H1 (cell line): Measurements from ENCODE around the gene AP4M1.

Experiments
- CTCF ChIP-seq, 3 experiments: IDR thresholded peaks; 1 replicate in 2 of 3; 2 replicates in 1 of 3; pipeline versions ENCODE4 v1.5.1 to v1.6.1; 2011; ENCODE audit warnings: low read length in 3 of 3, mild to moderate bottlenecking in 3 of 3, inconsistent platforms in 2 of 3, low read depth in 1 of 3, moderate library complexity in 1 of 3; ENCODE audit not compliant: insufficient read depth in 1 of 3; ENCODE audit errors: control extremely low read depth in 1 of 3
- E2F6 ChIP-seq: IDR thresholded peaks from 2 replicates; pipeline ENCODE4 v1.6.1; 2012; ENCODE audit warnings: inconsistent platforms
- GTF2F1 ChIP-seq: IDR thresholded peaks from 2 replicates; pipeline ENCODE4 v1.6.1; 2012; ENCODE audit warnings: low read depth, low read length, improper control_type of control experiment, borderline replicate concordance
- HDAC2 ChIP-seq, 2 experiments: fragments of 300-600 bp in 1 of 2; sonication (generic) in 1 of 2; IDR thresholded peaks; 2 replicates each; pipeline ENCODE4 v1.6.1; 2011 to 2012; ENCODE audit warnings: low read depth in 2 of 2, low read length in 2 of 2, mild to moderate bottlenecking in 2 of 2, moderate library complexity in 2 of 2, borderline replicate concordance in 1 of 2, inconsistent platforms in 1 of 2
- JUND ChIP-seq: IDR thresholded peaks from 2 replicates; pipeline ENCODE4 v1.6.1; 2011; ENCODE audit warnings: mild to moderate bottlenecking, improper control_type of control experiment, low read length
- KDM1A ChIP-seq: fragments of 200-600, 300-600 bp; sonication (generic); IDR thresholded peaks from 2 replicates; pipeline ENCODE4 v1.7.1; 2016; ENCODE audit warnings: mild to moderate bottlenecking, low read length, borderline replicate concordance
- POLR2AphosphoS5 ChIP-seq: IDR thresholded peaks from 2 replicates; pipeline ENCODE4 v1.6.1; 2011; ENCODE audit warnings: low read depth, low read length
- SAP30 ChIP-seq: fragments of 300-600 bp; sonication (generic); IDR thresholded peaks from 2 replicates; pipeline ENCODE4 v1.7.1; 2012; ENCODE audit warnings: low read length, moderate library complexity, mild to moderate bottlenecking, inconsistent platforms; ENCODE audit not compliant: insufficient read depth, insufficient replicate concordance
- SIN3A ChIP-seq, 2 experiments: IDR thresholded peaks in 1 of 2; conservative IDR thresholded peaks in 1 of 2; 2 replicates each; pipeline ENCODE4 v1.6.1; 2011 to 2012; ENCODE audit warnings: low read length in 2 of 2, improper control_type of control experiment in 1 of 2, low read depth in 1 of 2, mild to moderate bottlenecking in 1 of 2
- SP1 ChIP-seq: IDR thresholded peaks from 2 replicates; pipeline ENCODE4 v1.6.1; 2011; ENCODE audit warnings: low read depth, low read length
- SP2 ChIP-seq: IDR thresholded peaks from 2 replicates; pipeline ENCODE4 v1.6.1; 2012; ENCODE audit warnings: mild to moderate bottlenecking, low read length, inconsistent platforms
- SUZ12 ChIP-seq: fragments of 200-600 bp; sonication (generic); IDR thresholded peaks from 2 replicates; pipeline ENCODE4 v1.6.1; 2012; ENCODE audit warnings: mild to moderate bottlenecking, inconsistent platforms, low read length, moderate library complexity, mixed read lengths
- TAF1 ChIP-seq: IDR thresholded peaks from 2 replicates; pipeline ENCODE4 v1.6.1; 2011; ENCODE audit warnings: mild to moderate bottlenecking, low read depth, low read length

GRCh38 chr7:100119970-100120732 lies 18.7 kb downstream of the AP4M1 start:
- TF ChIP-seq SP2 (no peak), CTCF (IDR thresholded peaks at IDR 0.05; ENCODE audit: control extremely low read depth in 1 of 3, insufficient read depth in 1 of 3, low read depth in 1 of 3, low read length in 3 of 3) (no peak), KDM1A (no peak), TAF1 (no peak), HDAC2 (IDR thresholded peaks at IDR 0.05; ENCODE audit: borderline replicate concordance in 1 of 2, low read depth in 2 of 2, low read length in 2 of 2) (no peak), POLR2AphosphoS5 (no peak), SIN3A (conservative IDR thresholded peaks at IDR 0.05 in 1 of 2, IDR thresholded peaks at IDR 0.05 in 1 of 2; ENCODE audit: low read depth in 1 of 2, low read length in 2 of 2) (no peak; a peak in 1 of 4 replicates), JUND (no peak), SP1 (no peak), GTF2F1 (no peak), SUZ12 (no peak), SAP30 (no peak), E2F6 (no peak)
